ENCODE results near the gene CRIP3. TPM values are rescaled to one million over a fixed set of nuclear protein-coding genes. Genes with fewer than 3 reads are reported as not detected.

Gene CRIP3
- total and polyA plus RNA-seq, 4 donors: 1.1 to 9.5 (median 2.4) TPM

- no peaks in the 10 kb centered on the region for H3K9me3 ChIP-seq (ENCODE audit: control insufficient read depth in 4 of 4, low read length in 3 of 4)
- peaks cover 0 to 4% (median 0%) of the 10 kb centered on the region in 4 donors for H3K36me3 ChIP-seq (ENCODE audit: control insufficient read depth in 4 of 4, insufficient read depth in 3 of 4, low read depth in 1 of 4, low read length in 3 of 4)
- 81% methylated on average over 1 of the region's 1 CpG for WGBS
- no peak overlapping the region for H3K4me3 ChIP-seq (ENCODE audit: low read depth in 1 of 3, low read length in 3 of 3)
- H3K27ac ChIP-seq (ENCODE audit: low read depth in 1 of 2, low read length in 2 of 2): no peak overlapping the region
- no peak for DNase-seq (ENCODE audit: low spot score)
- TF ChIP-seq ZBTB33 (IDR thresholded peaks at IDR 0.05): no peak
- peaks cover 0 to 2% (median 0%) of the 10 kb centered on the region in 4 donors for H3K4me1 ChIP-seq (ENCODE audit: control insufficient read depth in 4 of 4, insufficient read depth in 4 of 4, low read length in 3 of 4)
- H3K27me3 ChIP-seq (ENCODE audit: control insufficient read depth in 4 of 4, insufficient read depth in 4 of 4, low read length in 3 of 4): no peaks in the 10 kb centered on the region
- H3K9ac ChIP-seq (ENCODE audit: low read depth in 1 of 2, low read length in 2 of 2): no peak overlapping the region
These were observed 22.8 kb upstream of the CRIP3 start for GRCh38 chr6:43331470-43331869.

GRCh38 chr6:43328528-43328927 lies 19.9 kb upstream of the CRIP3 start:
- Histone ChIP-seq H3K9ac (ENCODE audit: low read depth in 1 of 2, low read length in 2 of 2) (no peak overlapping the region), H3K4me3 (ENCODE audit: low read depth in 1 of 3, low read length in 3 of 3) (no peak overlapping the region), H3K4me1 (ENCODE audit: control insufficient read depth in 4 of 4, insufficient read depth in 4 of 4, low read length in 3 of 4) (no peaks in the 10 kb centered on the region), H3K27ac (ENCODE audit: low read depth in 1 of 2, low read length in 2 of 2) (no peak overlapping the region), H3K27me3 (ENCODE audit: control insufficient read depth in 4 of 4, insufficient read depth in 4 of 4, low read length in 3 of 4) (no peaks in the 10 kb centered on the region), H3K9me3 (ENCODE audit: control insufficient read depth in 4 of 4, low read length in 3 of 4) (no peaks in the 10 kb centered on the region), H3K36me3 (ENCODE audit: control insufficient read depth in 4 of 4, insufficient read depth in 3 of 4, low read depth in 1 of 4, low read length in 3 of 4) (no peaks in the 10 kb centered on the region)
- no peak for TF ChIP-seq SP1 (IDR thresholded peaks at IDR 0.05)
- TF ChIP-seq RXRA (IDR thresholded peaks at IDR 0.05): peak in 1 of 2 donors; percentile 9
- no peak for DNase-seq (ENCODE audit: low spot score)
- 23% methylated on average over 1 of the region's 1 CpG for WGBS

GRCh38 chr6:43325876-43326275 lies 17.2 kb upstream of the CRIP3 start:
- H3K9ac ChIP-seq (ENCODE audit: low read depth in 1 of 2, low read length in 2 of 2): no peak overlapping the region
- DNase-seq (ENCODE audit: low spot score): no peak
- 64% methylated on average over 1 of the region's 1 CpG for WGBS
- no peaks in the 10 kb centered on the region for H3K27me3 ChIP-seq (ENCODE audit: control insufficient read depth in 4 of 4, insufficient read depth in 4 of 4, low read length in 3 of 4)
- H3K4me1 ChIP-seq (ENCODE audit: control insufficient read depth in 4 of 4, insufficient read depth in 4 of 4, low read length in 3 of 4): no peaks in the 10 kb centered on the region
- H3K36me3 ChIP-seq (ENCODE audit: control insufficient read depth in 4 of 4, insufficient read depth in 3 of 4, low read depth in 1 of 4, low read length in 3 of 4): no peaks in the 10 kb centered on the region
- H3K4me3 ChIP-seq (ENCODE audit: low read depth in 1 of 3, low read length in 3 of 3): no peak overlapping the region
- no peak for TF ChIP-seq TAF1 (conservative IDR thresholded peaks at IDR 0.05)
- TF ChIP-seq RAD21 (IDR thresholded peaks at IDR 0.05): no peak
- TF ChIP-seq FOXA1 (IDR thresholded peaks at IDR 0.05): no peak
- H3K27ac ChIP-seq (ENCODE audit: low read depth in 1 of 2, low read length in 2 of 2): no peak overlapping the region
- H3K9me3 ChIP-seq (ENCODE audit: control insufficient read depth in 4 of 4, low read length in 3 of 4): no peaks in the 10 kb centered on the region

GRCh38 chr6:43318011-43318410 lies 9.4 kb upstream of the CRIP3 start:
- Histone ChIP-seq H3K9me3 (ENCODE audit: control insufficient read depth in 4 of 4, low read length in 3 of 4) (no peaks in the 10 kb centered on the region), H3K4me3 (ENCODE audit: low read depth in 1 of 3, low read length in 3 of 3) (no peak overlapping the region), H3K27me3 (ENCODE audit: control insufficient read depth in 4 of 4, insufficient read depth in 4 of 4, low read length in 3 of 4) (no peaks in the 10 kb centered on the region), H3K4me1 (ENCODE audit: control insufficient read depth in 4 of 4, insufficient read depth in 4 of 4, low read length in 3 of 4) (no peaks in the 10 kb centered on the region), H3K36me3 (ENCODE audit: control insufficient read depth in 4 of 4, insufficient read depth in 3 of 4, low read depth in 1 of 4, low read length in 3 of 4) (no peaks in the 10 kb centered on the region), H3K27ac (ENCODE audit: low read depth in 1 of 2, low read length in 2 of 2) (no peak overlapping the region), H3K9ac (ENCODE audit: low read depth in 1 of 2, low read length in 2 of 2) (no peak overlapping the region)
- DNase-seq (ENCODE audit: low spot score): no peak
- WGBS: 86% methylated on average over 2 of the region's 2 CpGs
- TF ChIP-seq MAX (IDR thresholded peaks at IDR 0.05) (no peak), SP1 (IDR thresholded peaks at IDR 0.05) (no peak), RXRA (IDR thresholded peaks at IDR 0.05) (no peak), HNF4A (conservative IDR thresholded peaks at IDR 0.05) (no peak), REST (IDR thresholded peaks at IDR 0.05) (no peak), NR2F2 (IDR thresholded peaks at IDR 0.05) (no peak), EGR1 (IDR thresholded peaks at IDR 0.05; ENCODE audit: low read depth in 2 of 2) (no peak), ZBTB33 (IDR thresholded peaks at IDR 0.05) (no peak), CTCF (IDR thresholded peaks at IDR 0.05; ENCODE audit: low read depth, low read length, missing input control) (no peak), JUND (IDR thresholded peaks at IDR 0.05) (no peak), ATF3 (IDR thresholded peaks at IDR 0.05) (no peak), TAF1 (conservative IDR thresholded peaks at IDR 0.05) (no peak), FOXA1 (IDR thresholded peaks at IDR 0.05) (no peak)
